Body of pancreas (tissue), 4 donors: ENCODE data around the gene RBMS3.

Experiments
- POLR2A ChIP-seq, 3 donors: fragments of 450-650 bp; IDR thresholded peaks; one replicate each; pipeline ENCODE4 v1.6.1; 2016; ENCODE audit warnings: antibody characterized with exemption in 3 of 3, mild to moderate bottlenecking in 2 of 3
- TF ChIP-seq, protein P1 (sequence below), 7 experiments: fragments of 450-650 bp in 4 of 7; fragments of 200-600 bp in 3 of 7; sonication (generic) in 3 of 7; IDR thresholded peaks; one replicate each; pipeline ENCODE4 v1.5.1; 2016 to 2019; ENCODE audit warnings: antibody characterized with exemption in 7 of 7

DNA sequence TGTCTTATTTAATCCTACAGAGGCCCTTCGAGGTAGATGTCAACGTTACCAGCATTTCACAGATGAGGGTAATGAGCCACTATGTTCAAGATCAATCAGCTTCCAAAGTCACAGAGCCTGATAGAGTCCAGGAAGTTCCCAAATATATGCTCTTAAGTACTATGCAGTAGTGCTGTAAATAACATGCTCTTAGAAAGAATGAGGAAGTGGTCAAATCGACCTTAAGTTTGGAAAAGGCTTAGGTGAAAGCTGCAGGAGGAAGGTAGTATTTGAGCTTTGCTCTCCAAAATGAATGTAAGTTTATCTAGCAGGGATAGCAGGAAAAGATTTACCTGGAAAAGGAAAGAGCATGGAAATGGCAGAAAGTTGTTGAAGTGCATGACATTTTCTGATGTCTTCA lies 234.0 kb downstream of the RBMS3 start:
- TF ChIP-seq, protein P1, sequence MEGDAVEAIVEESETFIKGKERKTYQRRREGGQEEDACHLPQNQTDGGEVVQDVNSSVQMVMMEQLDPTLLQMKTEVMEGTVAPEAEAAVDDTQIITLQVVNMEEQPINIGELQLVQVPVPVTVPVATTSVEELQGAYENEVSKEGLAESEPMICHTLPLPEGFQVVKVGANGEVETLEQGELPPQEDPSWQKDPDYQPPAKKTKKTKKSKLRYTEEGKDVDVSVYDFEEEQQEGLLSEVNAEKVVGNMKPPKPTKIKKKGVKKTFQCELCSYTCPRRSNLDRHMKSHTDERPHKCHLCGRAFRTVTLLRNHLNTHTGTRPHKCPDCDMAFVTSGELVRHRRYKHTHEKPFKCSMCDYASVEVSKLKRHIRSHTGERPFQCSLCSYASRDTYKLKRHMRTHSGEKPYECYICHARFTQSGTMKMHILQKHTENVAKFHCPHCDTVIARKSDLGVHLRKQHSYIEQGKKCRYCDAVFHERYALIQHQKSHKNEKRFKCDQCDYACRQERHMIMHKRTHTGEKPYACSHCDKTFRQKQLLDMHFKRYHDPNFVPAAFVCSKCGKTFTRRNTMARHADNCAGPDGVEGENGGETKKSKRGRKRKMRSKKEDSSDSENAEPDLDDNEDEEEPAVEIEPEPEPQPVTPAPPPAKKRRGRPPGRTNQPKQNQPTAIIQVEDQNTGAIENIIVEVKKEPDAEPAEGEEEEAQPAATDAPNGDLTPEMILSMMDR (IDR thresholded peaks at IDR 0.05), result no peak
- TF ChIP-seq POLR2A (IDR thresholded peaks at IDR 0.05), result no peak
